ENCODE measurements around the gene HSPBP1.

HSPBP1 gene

DNA sequence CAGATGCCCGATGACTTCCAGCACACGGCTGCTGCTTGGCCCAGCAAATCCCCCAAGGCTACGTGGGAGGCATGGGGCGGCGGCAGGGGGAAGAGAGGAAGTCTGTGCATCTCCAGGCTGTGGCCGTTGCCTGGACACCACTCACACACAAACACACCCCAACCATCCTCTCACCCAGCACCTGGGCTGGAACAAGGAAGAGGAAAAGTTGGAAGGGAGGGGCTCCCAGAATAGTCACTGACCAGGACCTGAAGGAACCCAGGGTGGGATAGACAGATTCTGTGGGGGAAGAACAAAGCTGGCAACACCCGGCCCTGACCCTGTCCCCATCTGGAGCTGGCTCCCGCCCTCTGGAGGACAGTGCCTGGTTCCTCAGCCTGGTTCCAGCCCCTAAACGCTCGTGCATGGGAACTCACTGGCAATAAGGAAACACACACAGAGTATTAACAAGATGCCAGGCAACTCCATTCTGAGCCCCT lies 32.2 kb downstream of the HSPBP1 start:
- TF ChIP-seq TAF1 (IDR thresholded peaks at IDR 0.05; ENCODE audit: borderline replicate concordance, insufficient read depth, low read length): no peak
- peak; percentile 16 for TF ChIP-seq FOXP2 (optimal IDR thresholded peaks at IDR 0.05; ENCODE audit: borderline replicate concordance, extremely low read depth, extremely low read length, insufficient read depth)

DNA sequence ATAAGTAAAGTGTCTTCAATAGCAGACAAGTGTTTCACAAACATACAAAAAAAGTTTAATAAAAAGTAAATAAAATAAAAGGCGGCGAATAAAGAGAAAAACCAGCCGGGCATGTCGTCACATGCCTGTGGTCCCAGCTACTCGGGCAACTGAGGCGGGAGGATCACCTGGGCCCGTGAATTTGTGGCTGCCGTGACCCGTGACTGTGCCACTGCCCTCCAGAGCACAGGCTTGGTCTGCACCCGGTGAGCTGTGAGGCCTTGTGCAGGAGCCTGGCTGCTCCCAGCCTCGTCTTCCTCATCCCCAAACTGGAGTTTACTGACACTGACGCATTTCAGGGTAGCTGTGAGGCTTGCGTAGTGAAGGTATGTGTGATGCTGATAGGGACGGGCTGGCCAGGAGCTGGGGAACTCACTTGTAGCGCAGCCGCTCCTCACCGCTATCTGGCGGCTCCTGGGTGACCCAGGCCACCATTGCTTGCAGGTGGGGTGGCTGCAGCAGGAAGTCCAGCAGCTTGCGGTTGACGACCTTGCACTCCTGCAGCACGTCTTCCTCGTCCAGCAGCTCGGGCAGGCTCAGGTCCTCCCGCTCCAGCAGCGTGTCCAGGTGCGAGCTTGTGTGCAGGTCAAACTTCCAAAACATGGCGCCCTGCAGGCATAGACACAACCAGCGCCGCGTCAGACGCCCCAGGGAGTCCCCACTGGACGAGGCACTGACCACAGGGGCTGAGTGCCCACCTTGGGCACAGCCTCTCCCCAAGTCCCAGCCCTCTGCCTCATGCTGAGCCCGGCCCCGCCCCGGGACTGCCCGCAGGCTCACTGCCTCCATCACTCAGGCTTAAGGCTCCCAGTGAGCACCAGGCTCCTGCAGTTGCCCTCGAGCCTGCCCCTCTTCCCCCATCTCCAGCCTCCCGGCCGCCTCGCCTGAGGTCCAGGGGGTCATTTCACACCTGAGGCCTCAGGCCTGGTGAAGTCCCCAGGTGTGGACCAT lies 33.2 kb downstream of the HSPBP1 start:
- TF ChIP-seq SIN3A (IDR thresholded peaks at IDR 0.05; ENCODE audit: borderline replicate concordance, insufficient read depth, low read length) (no peak), FOXP2 (optimal IDR thresholded peaks at IDR 0.05; ENCODE audit: borderline replicate concordance, extremely low read depth, extremely low read length, insufficient read depth) (no peak), TAF1 (IDR thresholded peaks at IDR 0.05; ENCODE audit: borderline replicate concordance, insufficient read depth, low read length) (no peak), POLR2AphosphoS5 (IDR thresholded peaks at IDR 0.05; ENCODE audit: low read depth, low read length) (no peak)
- TF ChIP-seq, protein P1, sequence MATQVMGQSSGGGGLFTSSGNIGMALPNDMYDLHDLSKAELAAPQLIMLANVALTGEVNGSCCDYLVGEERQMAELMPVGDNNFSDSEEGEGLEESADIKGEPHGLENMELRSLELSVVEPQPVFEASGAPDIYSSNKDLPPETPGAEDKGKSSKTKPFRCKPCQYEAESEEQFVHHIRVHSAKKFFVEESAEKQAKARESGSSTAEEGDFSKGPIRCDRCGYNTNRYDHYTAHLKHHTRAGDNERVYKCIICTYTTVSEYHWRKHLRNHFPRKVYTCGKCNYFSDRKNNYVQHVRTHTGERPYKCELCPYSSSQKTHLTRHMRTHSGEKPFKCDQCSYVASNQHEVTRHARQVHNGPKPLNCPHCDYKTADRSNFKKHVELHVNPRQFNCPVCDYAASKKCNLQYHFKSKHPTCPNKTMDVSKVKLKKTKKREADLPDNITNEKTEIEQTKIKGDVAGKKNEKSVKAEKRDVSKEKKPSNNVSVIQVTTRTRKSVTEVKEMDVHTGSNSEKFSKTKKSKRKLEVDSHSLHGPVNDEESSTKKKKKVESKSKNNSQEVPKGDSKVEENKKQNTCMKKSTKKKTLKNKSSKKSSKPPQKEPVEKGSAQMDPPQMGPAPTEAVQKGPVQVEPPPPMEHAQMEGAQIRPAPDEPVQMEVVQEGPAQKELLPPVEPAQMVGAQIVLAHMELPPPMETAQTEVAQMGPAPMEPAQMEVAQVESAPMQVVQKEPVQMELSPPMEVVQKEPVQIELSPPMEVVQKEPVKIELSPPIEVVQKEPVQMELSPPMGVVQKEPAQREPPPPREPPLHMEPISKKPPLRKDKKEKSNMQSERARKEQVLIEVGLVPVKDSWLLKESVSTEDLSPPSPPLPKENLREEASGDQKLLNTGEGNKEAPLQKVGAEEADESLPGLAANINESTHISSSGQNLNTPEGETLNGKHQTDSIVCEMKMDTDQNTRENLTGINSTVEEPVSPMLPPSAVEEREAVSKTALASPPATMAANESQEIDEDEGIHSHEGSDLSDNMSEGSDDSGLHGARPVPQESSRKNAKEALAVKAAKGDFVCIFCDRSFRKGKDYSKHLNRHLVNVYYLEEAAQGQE (IDR thresholded peaks at IDR 0.05; ENCODE audit: insufficient read depth in 1 of 2, low read depth in 2 of 2, low read length in 2 of 2): no peak

DNA sequence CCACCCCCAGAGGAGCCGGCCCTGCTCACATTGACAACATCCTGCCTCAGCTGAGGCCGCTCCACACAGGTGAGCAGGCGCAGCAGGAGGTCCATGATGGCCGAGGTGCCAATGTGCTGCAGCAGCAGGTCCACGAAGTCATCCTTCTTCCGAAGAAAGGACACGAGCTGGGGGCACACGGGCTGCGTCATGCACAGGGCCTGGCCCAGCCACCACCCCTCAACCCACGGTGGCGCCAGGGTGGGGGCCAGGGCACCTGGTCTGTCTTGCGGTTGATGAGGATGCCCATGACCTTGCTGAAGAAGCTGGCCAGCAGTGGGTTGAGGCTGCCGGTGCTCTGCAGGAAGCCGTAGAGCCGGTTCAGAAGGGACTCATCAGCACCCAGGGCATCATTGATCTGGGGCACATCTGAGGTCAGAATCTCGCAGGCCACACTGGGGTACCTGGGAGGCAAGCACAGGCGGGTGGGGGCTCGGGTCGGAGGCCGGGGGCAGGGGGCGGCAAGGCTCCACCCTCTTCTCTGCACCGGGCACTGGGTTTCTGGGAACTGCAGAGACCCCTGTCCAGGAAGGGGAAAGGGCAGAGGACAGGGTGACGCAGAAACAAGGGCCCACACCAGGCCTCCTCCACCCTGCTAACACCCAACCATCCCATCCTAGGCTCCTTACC lies 34.5 kb downstream of the HSPBP1 start:
- no peak for TF ChIP-seq FOXP2 (optimal IDR thresholded peaks at IDR 0.05; ENCODE audit: borderline replicate concordance, extremely low read depth, extremely low read length, insufficient read depth)
- no peak for TF ChIP-seq TAF1 (IDR thresholded peaks at IDR 0.05; ENCODE audit: borderline replicate concordance, insufficient read depth, low read length)
- TF ChIP-seq POLR2AphosphoS5 (IDR thresholded peaks at IDR 0.05; ENCODE audit: low read depth, low read length): no peak
- no peak for TF ChIP-seq SIN3A (IDR thresholded peaks at IDR 0.05; ENCODE audit: borderline replicate concordance, insufficient read depth, low read length)
- TF ChIP-seq, protein P1 (IDR thresholded peaks at IDR 0.05; ENCODE audit: insufficient read depth in 1 of 2, low read depth in 2 of 2, low read length in 2 of 2): no peak

DNA sequence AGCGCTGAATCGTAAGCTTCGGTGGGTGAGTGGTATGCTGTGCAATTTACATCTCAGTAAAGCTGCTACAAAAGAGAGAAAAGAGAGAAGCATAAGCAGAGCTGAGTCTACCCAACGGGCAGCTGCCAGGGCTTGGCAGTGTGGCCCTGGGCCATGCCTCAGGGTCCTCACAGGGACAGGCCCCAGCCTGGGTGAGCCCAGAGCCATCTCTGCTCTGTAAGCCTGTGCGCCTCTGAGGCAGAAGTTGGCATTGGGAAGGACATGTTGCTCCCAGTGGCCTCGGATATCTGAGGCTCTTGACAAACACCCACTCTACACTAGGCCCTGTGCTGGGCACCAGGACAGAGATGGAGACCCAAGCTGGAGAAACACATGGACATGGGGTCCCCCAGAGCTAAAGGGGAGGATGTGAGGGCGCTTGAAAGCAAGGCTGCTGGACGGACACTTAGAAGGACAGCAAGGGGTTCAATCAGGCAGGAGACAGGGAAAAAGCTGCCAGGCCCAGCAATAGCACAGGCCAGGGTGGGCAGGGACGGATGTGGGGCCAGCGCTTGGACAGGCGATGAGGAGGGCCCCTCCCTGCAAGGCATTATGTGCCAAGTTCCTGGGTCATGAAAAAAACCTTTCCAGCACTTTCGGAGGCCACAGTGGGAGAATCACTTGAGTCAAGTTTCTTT lies 35.8 kb downstream of the HSPBP1 start:
- no peak for TF ChIP-seq FOXP2 (optimal IDR thresholded peaks at IDR 0.05; ENCODE audit: borderline replicate concordance, extremely low read depth, extremely low read length, insufficient read depth)
- no peak for TF ChIP-seq POLR2AphosphoS5 (IDR thresholded peaks at IDR 0.05; ENCODE audit: low read depth, low read length)
- no peak for TF ChIP-seq SIN3A (IDR thresholded peaks at IDR 0.05; ENCODE audit: borderline replicate concordance, insufficient read depth, low read length)
- no peak for TF ChIP-seq TAF1 (IDR thresholded peaks at IDR 0.05; ENCODE audit: borderline replicate concordance, insufficient read depth, low read length)
- TF ChIP-seq, protein P1 (IDR thresholded peaks at IDR 0.05; ENCODE audit: insufficient read depth in 1 of 2, low read depth in 2 of 2, low read length in 2 of 2): no peak

DNA sequence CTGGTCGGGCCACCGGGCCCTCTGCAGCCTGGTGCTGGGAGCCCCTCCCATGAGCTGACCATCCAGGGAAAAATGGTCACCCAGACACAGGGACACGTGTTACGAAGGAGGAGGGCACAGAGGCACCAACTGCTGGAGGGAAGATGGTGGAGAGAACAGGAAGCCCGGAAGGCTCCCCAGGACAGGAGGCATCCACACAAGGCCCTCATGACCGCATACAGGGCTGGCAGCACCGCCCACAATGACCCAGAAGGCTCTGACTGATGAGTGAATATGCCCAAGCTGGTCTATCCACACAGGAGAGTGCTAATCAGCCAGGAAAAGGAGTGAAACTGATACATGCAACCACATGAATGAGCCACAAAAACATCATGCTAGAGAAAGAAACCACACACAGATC lies 37.4 kb downstream of the HSPBP1 start:
- no peak for TF ChIP-seq SIN3A (IDR thresholded peaks at IDR 0.05; ENCODE audit: borderline replicate concordance, insufficient read depth, low read length)
- TF ChIP-seq TAF1 (IDR thresholded peaks at IDR 0.05; ENCODE audit: borderline replicate concordance, insufficient read depth, low read length): no peak
- TF ChIP-seq, protein P1 (IDR thresholded peaks at IDR 0.05; ENCODE audit: insufficient read depth in 1 of 2, low read depth in 2 of 2, low read length in 2 of 2): no peak
- no peak for TF ChIP-seq FOXP2 (optimal IDR thresholded peaks at IDR 0.05; ENCODE audit: borderline replicate concordance, extremely low read depth, extremely low read length, insufficient read depth)
- TF ChIP-seq POLR2AphosphoS5 (IDR thresholded peaks at IDR 0.05; ENCODE audit: low read depth, low read length): no peak
